ENCODE measurements around the gene SPOCK3.

DNA sequence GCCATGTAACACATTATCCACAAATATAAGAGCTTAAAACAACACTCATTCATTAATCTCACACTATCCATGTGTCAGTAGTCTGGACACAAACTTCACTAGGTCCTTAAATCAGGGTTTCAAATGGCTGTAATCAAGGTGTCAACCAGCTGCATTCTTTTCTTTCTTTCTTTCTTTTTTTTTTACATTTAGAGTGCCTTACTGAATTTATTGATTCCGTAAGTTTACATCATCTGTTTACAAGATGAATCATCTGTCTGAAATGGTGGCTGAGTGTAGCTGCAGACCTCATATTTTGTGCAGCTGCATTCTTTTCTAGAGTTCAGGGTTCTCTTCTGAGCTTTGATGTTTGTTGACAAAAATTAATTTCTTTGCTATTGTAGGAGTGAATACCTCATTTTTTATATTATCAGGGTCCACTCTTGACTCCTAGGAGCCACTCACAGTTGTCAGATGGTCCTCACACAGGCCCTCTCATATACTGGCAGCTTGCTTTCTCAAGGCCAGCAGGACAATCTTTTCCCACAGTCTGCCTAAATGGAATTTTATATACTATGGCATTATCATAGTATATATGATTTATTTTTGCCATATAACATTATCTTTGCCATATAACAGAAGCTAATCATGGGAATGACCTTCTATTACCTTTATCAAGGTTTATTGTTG is 37.8 kb downstream of the SPOCK3 start:
- TF ChIP-seq CTCF (IDR thresholded peaks at IDR 0.05) (no peak), POLR2AphosphoS5 (IDR thresholded peaks at IDR 0.05; ENCODE audit: low read depth, low read length) (no peak)

Data from Panc1 (cell line).